BJ (cell line): Measurements from ENCODE around the gene CDK14. TPM values are rescaled to one million over a fixed set of nuclear protein-coding genes. Genes with fewer than 3 reads are reported as not detected.
A peak's percentile ranks its signal among the peaks of the same experiment; 100 is the strongest.

ENCODE experiments used
- CTCF ChIA-PET: fragments of 350-600 bp; formaldehyde crosslinking; extraction: SDS; loops from one replicate; lab custom pipeline; 2021; ENCODE audit warnings: antibody characterized with exemption, inconsistent platforms; lab: Yijun Ruan, JAX
- POLR2A ChIA-PET: fragments of 300-600 bp; sonication (Branson Sonifier 250); formaldehyde crosslinking; extraction: SDS; loops from one replicate; lab custom pipeline; 2021; ENCODE audit warnings: antibody characterized with exemption; lab: Charles Lee
- DNase-seq: peaks from one replicate; pipeline ENCODE4 v3.0.0-alpha.2; 2011; ENCODE audit warnings: low read depth
- H3K27me3 ChIP-seq: 2 replicates; pipeline ENCODE4 v1.6.0; 2011; ENCODE audit warnings: low read length; ENCODE audit not compliant: control insufficient read depth, insufficient read depth
- H3K36me3 ChIP-seq: 2 replicates; pipeline ENCODE4 v1.5.1; 2011; ENCODE audit warnings: low read length; ENCODE audit not compliant: control insufficient read depth, insufficient read depth
- H3K4me3 ChIP-seq: 2 replicates; pipeline ENCODE4 v1.5.1; 2011; ENCODE audit warnings: low read depth, mild to moderate bottlenecking, control low read depth, low read length
- polyA plus RNA-seq: library from polyadenylated mRNA; depleted of rRNA; stranded (reverse); fragments of >200 nt; gene quantifications from 2 replicates; pipeline ENCODE4 v1.2.3, GENCODE V29; 2011
- TF ChIP-seq, protein P1 (sequence below): IDR thresholded peaks from 2 replicates; pipeline ENCODE4 v1.5.1; 2011; ENCODE audit warnings: low read depth, mild to moderate bottlenecking, control low read depth, inconsistent platforms, low read length, moderate library complexity; ENCODE audit not compliant: insufficient read depth

CDK14 gene
- polyA plus RNA-seq, 1 experiment = 6.7 TPM

DNA sequence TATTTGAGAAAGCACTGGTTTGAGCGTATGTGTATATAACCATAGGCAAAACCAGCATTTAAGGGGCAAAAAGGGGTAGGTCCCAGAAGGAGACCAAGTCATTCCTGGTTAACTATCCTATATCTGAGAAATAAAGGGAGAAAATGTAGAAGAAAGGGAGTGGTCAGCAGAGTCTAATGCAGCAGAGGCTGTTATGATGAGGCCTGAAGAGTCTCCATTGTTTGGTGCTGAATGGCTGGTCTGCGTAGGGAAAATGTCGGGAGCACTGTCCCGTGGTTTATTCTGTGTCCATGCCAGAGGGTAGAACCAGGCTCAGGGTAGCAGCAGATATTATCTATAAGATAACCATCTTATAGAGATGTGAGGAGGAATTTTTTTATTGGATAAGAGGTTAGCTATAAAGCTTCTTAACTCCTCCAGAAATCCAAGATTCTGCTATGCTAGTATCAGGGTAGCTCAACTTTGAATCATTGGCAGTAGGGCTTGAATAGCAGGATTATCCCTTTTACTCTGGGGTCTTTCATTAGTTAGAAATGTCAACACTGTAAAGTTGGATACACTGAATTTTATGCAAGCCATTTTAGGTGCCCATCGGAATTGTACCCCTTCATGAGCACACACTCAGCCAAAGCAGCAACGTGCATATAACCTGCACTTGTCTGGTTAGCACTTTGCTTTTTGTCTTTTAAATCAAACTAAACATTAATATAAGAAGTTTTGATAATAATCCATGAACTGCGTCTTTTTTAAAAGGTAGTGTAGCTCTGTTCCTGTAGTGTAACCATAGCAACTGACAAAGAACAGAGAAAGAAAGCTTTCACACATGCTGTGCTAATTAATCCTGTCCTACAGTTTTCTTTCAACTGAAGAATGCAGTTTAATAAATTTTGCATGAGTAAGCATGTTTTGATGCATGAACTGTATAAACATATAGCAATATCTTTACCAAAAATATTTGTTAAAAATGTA, 356.1 kb downstream of the CDK14 start:
- H3K36me3 ChIP-seq = no peaks in the 10 kb centered on the region
- H3K27me3 ChIP-seq = no peaks in the 10 kb centered on the region
- H3K4me3 ChIP-seq = no peak overlapping the region
- ChIA-PET CTCF (interaction anchor here (0.7 kb wide), 1 partner anchor 61 kb away, joined by 4 read pairs; no protein-coding TSS in a partner anchor), POLR2A (no interaction called here)
- TF ChIP-seq, protein P1, sequence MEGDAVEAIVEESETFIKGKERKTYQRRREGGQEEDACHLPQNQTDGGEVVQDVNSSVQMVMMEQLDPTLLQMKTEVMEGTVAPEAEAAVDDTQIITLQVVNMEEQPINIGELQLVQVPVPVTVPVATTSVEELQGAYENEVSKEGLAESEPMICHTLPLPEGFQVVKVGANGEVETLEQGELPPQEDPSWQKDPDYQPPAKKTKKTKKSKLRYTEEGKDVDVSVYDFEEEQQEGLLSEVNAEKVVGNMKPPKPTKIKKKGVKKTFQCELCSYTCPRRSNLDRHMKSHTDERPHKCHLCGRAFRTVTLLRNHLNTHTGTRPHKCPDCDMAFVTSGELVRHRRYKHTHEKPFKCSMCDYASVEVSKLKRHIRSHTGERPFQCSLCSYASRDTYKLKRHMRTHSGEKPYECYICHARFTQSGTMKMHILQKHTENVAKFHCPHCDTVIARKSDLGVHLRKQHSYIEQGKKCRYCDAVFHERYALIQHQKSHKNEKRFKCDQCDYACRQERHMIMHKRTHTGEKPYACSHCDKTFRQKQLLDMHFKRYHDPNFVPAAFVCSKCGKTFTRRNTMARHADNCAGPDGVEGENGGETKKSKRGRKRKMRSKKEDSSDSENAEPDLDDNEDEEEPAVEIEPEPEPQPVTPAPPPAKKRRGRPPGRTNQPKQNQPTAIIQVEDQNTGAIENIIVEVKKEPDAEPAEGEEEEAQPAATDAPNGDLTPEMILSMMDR = no peak
- no peak for DNase-seq

DNA sequence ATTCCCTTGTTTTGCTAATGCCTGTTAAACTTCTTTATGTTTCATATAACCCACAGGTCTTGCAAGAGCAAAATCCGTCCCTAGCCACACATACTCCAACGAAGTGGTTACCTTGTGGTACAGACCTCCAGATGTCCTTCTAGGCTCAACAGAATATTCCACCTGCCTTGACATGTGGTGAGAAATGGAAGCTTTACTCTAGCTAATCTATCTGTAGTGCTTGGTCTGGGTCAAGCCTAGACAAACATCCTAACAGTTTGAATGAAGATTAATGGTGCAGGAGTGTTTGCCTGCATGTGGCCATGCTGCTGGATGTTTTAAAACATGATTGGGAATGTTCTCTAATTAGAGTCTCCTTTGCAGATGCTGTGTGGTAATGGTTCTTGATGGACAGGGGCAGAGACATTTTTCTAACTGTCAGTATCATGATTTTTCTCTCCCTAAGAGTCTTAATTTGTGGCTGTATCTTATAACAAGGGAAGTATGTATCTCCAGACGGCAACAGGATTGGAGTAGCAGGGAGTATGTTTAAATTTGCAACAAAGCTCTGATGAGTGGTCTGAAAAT, 359.6 kb downstream of the CDK14 start:
- no peaks in the 10 kb centered on the region for H3K36me3 ChIP-seq
- H3K4me3 ChIP-seq = no peak overlapping the region
- DNase-seq = no peak
- TF ChIP-seq, protein P1 = no peak
- ChIA-PET CTCF (interaction anchor here (0.6 kb wide), 1 partner anchor 237 kb away, joined by 3 read pairs; no protein-coding TSS in a partner anchor), POLR2A (interaction anchor here (0.6 kb wide), 1 partner anchor 25 kb away, joined by 4 read pairs; no protein-coding TSS in a partner anchor)
- H3K27me3 ChIP-seq = no peaks in the 10 kb centered on the region

DNA sequence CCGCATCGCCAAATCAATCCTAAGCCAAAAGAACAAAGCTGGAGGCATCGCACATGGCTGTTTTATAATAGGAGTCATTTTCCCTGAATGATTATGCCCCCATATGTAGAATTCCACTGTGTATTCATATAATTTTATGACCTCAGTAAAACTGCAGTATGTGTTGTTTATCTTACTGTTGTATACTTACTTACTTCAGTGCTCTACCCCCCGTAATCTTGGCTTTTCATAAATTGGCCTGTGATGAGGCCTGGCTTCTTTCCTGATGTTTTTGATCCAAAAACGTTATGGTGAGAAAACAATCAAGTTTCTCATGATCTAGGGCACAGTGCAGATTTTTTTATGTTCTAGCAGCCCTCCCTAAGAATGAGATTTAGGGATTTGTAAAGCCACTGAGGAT, 361.8 kb downstream of the CDK14 start:
- no peaks in the 10 kb centered on the region for H3K27me3 ChIP-seq
- POLR2A ChIA-PET = no interaction called here
- H3K4me3 ChIP-seq = no peak overlapping the region
- no peaks in the 10 kb centered on the region for H3K36me3 ChIP-seq
- TF ChIP-seq, protein P1 = no peak
- CTCF ChIA-PET = interaction anchor here (1.1 kb wide), 1 partner anchor 14 kb away, joined by 3 read pairs; no protein-coding TSS in a partner anchor
- no peak for DNase-seq

DNA sequence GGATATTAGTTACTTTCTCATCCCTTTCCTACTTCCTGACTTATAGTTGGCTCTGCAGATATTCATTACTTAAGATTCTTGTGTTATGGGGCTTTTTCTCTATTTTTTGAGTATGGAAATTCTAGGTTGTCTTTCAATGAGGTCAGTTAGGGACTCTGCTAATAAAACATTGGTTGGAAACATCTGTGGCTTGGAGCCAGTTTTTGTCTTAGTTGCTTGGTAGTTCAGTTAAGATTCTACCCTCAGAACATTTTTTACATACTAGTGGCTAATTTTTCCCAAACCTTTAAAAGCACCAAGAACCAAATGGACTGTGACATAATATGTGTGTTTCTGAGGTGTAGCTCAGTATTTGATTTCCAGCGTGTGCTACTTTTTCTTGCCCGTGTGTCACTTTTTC, 362.5 kb downstream of the CDK14 start:
- ChIA-PET CTCF (interaction anchor here (1.1 kb wide), 1 partner anchor 14 kb away, joined by 3 read pairs; no protein-coding TSS in a partner anchor), POLR2A (no interaction called here)
- Histone ChIP-seq H3K4me3 (no peak overlapping the region), H3K27me3 (no peaks in the 10 kb centered on the region), H3K36me3 (no peaks in the 10 kb centered on the region)
- TF ChIP-seq, protein P1 = no peak
- peak; percentile 58 for DNase-seq
